ENCODE results near the gene RBM44.

Gene RBM44

GRCh38 chr2:237790353-237790752, 8.2 kb upstream of the RBM44 start (continued):
- TF ChIP-seq KLF1 (tag by site-specific recombination; IDR thresholded peaks at IDR 0.05) (no peak), ZNF341 (tag by site-specific recombination; IDR thresholded peaks at IDR 0.05; ENCODE audit: low read depth) (no peak), ZNF112 (tag by site-specific recombination; IDR thresholded peaks at IDR 0.05) (no peak), ZNF830 (tag by site-specific recombination; IDR thresholded peaks at IDR 0.05; ENCODE audit: low read depth) (no peak)

GRCh38 chr2:237791977-237792727, 6.4 kb upstream of the RBM44 start:
- ChIA-PET POLR2A (no interaction called here), CTCF (interaction anchor here (0.7 to 1.2 kb wide), 4 partner anchors 30 to 280 kb away, joined by 3 to 4 read pairs (median 4); no protein-coding TSS in a partner anchor)
- H3K4me1 ChIP-seq (ENCODE audit: control insufficient read depth, insufficient read depth, low read length): no peaks in the 10 kb centered on the region
- H3K36me3 ChIP-seq (ENCODE audit: control insufficient read depth in 2 of 2, insufficient read depth in 1 of 2, low read length in 2 of 2): no peaks in the 10 kb centered on the region; a peak in 1 of 3 replicates
- H3K4me3 ChIP-seq (ENCODE audit: low read depth, low read length): no peak overlapping the region
- TF ChIP-seq ZNF660 (tag by site-specific recombination; IDR thresholded peaks at IDR 0.05) (no peak), KLF7 (tag by site-specific recombination; IDR thresholded peaks at IDR 0.05; ENCODE audit: borderline replicate concordance) (no peak), ZNF239 (tag by site-specific recombination; IDR thresholded peaks at IDR 0.05) (no peak), ZNF19 (tag by site-specific recombination; IDR thresholded peaks at IDR 0.05; ENCODE audit: low read depth) (no peak), SP3 (tag by site-specific recombination; IDR thresholded peaks at IDR 0.05) (no peak), ZNF792 (tag by site-specific recombination; IDR thresholded peaks at IDR 0.05) (no peak), ZNF394 (tag by site-specific recombination; IDR thresholded peaks at IDR 0.05; ENCODE audit: borderline replicate concordance) (no peak), ZNF433 (tag by site-specific recombination; IDR thresholded peaks at IDR 0.05; ENCODE audit: low read depth) (no peak), ZNF248 (tag by site-specific recombination; IDR thresholded peaks at IDR 0.05) (no peak), OSR2 (tag by site-specific recombination; IDR thresholded peaks at IDR 0.05) (no peak), TRIM28 (IDR thresholded peaks at IDR 0.05; ENCODE audit: borderline replicate concordance, low read length) (no peak), ZNF341 (tag by site-specific recombination; IDR thresholded peaks at IDR 0.05; ENCODE audit: low read depth) (no peak), ZNF501 (tag by site-specific recombination; IDR thresholded peaks at IDR 0.05) (no peak)
- H3K9me3 ChIP-seq (ENCODE audit: control insufficient read depth, insufficient read depth, low read depth, low read length): no peaks in the 10 kb centered on the region
- no peak overlapping the region for H3K27ac ChIP-seq (ENCODE audit: extremely low read depth, low read depth, low read length)

- TF ChIP-seq ZNF184 (tag by site-specific recombination; IDR thresholded peaks at IDR 0.05) (no peak), ZNF513 (tag by site-specific recombination; IDR thresholded peaks at IDR 0.05) (no peak), ZBTB26 (tag by site-specific recombination; optimal IDR thresholded peaks at IDR 0.05) (no peak), ZNF837 (tag by site-specific recombination; IDR thresholded peaks at IDR 0.05) (no peak), ZNF148 (tag by site-specific recombination; IDR thresholded peaks at IDR 0.05; ENCODE audit: borderline replicate concordance) (no peak), FEZF1 (tag by site-specific recombination; IDR thresholded peaks at IDR 0.05) (no peak), ZNF658 (tag by site-specific recombination; IDR thresholded peaks at IDR 0.05) (no peak), ZBTB20 (tag by site-specific recombination; IDR thresholded peaks at IDR 0.05) (no peak), ZNF791 (tag by site-specific recombination; IDR thresholded peaks at IDR 0.05) (no peak), ZNF426 (tag by site-specific recombination; IDR thresholded peaks at IDR 0.05) (no peak), ZNF580 (tag by site-specific recombination; IDR thresholded peaks at IDR 0.05) (no peak), SCRT1 (tag by site-specific recombination; IDR thresholded peaks at IDR 0.05; ENCODE audit: borderline replicate concordance) (no peak), ZNF555 (tag by site-specific recombination; conservative IDR thresholded peaks at IDR 0.05) (no peak), ZNF2 (tag by site-specific recombination; IDR thresholded peaks at IDR 0.05) (no peak)
- H3K27ac ChIP-seq (ENCODE audit: extremely low read depth, low read depth, low read length): no peak overlapping the region
- no peaks in the 10 kb centered on the region for H3K4me1 ChIP-seq (ENCODE audit: control insufficient read depth, insufficient read depth, low read length)
- POLR2A ChIA-PET: no interaction called here
- H3K9me3 ChIP-seq (ENCODE audit: control insufficient read depth, insufficient read depth, low read depth, low read length): no peaks in the 10 kb centered on the region
- CTCF ChIA-PET: interaction anchor here (0.7 kb wide), 1 partner anchor 184 kb away, joined by 3 read pairs; no protein-coding TSS in a partner anchor
- no peaks in the 10 kb centered on the region; a peak in 1 of 3 replicates for H3K36me3 ChIP-seq (ENCODE audit: control insufficient read depth in 2 of 2, insufficient read depth in 1 of 2, low read length in 2 of 2)
- H3K4me3 ChIP-seq (ENCODE audit: low read depth, low read length): no peak overlapping the region
These were observed 1.3 kb upstream of the RBM44 start for GRCh38 chr2:237797253-237797652.

Data from HEK293 (cell line).